GM18858 (cell line): ENCODE results near the gene RDH11.
"Not testable (repeated sequence)": the region's sequence is repeated elsewhere in the genome, so short reads cannot be mapped to it uniquely, and the experiment has no call there.

Experiments
- ATAC-seq: cut with Tn5 transposase; IDR thresholded peaks from one replicate; pipeline ENCODE4 v1.9.1; 2021; ENCODE audit not compliant: unreplicated experiment

Gene RDH11

DNA sequence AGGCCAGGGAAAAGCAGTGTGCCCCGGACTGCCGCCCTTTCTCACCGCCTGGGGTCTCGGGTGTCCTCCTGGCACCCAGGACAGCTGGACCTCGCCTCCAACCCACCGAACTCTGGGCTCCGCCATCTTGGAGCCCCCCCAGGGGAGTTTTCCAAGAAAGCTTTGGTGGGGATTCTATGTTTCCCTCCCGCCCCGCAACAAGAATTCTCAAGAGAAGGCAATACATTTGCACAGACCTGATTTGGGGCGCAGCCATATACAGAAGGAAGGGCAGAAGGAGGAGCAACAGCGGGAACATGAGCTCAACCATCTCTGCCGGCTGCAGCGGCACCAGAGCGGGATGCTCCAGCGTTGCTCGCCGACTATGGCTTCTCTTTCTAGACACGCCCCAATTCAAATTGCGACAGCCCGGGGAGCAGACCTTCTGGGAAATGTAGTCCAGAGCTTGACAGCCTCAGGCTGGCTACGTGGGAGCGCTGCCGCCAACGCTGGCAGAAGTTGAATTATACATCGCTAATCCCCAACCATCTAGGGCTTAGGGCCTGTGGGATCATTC is at the start of gene RDH11:
Gene RDH11, minus strand, starts transcription at position 371 of the 556 bp plus-strand sequence. Its CDS starts 61 bp downstream, at position 310.
- peak; percentile 76 for ATAC-seq

- ATAC-seq, result no peak
Observed at GRCh38 chr14:67744046-67744445, 48.5 kb upstream of the RDH11 start.

GRCh38 chr14:67738740-67739504 is 43.4 kb upstream of the RDH11 start:
- ATAC-seq, result no peak

DNA sequence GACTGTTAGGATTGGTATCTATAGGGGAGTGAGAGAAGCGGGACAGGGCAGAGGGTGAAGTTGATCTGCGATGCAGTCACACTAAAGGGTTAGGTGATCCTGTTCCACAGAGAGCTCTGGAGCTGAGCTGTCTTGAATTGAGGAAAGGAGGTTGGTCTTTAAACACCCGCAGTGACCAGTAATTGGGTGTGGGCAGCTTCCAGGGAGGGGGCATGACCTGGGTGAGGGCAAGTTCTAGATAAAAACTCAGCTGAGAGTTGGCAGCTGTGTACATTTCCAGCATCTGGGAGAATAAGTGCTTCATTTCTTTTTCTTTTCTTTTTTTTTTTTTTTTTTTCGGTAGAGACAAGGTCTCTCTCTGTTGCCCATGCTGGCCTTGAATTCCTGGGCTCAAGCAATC is 41.2 kb upstream of the RDH11 start:
- no peak for ATAC-seq

- no peak for ATAC-seq
Observed at GRCh38 chr14:67735336-67736147, 40.0 kb upstream of the RDH11 start.

DNA sequence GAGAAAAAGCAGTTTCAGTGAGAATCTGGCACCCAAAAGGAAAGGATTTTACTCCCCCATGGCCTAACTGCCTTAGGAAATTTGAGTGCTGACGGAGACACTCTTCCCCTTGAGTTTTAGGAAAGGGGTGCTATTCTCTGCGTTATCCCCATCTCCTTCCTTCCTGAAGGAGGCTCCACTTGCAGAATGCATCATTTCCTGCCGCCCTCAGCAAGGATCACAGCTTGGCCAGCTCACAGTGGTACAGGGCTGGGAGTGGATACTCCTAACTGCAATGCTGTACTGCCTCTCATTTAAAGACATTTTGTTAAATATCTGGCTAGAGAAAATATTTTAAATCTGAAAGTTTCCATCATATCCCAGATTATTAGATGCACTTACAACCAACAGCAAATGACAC is 39.1 kb upstream of the RDH11 start:
- no peak for ATAC-seq

- ATAC-seq, result no peak
Observed at GRCh38 chr14:67733616-67734015, 38.1 kb upstream of the RDH11 start.

DNA sequence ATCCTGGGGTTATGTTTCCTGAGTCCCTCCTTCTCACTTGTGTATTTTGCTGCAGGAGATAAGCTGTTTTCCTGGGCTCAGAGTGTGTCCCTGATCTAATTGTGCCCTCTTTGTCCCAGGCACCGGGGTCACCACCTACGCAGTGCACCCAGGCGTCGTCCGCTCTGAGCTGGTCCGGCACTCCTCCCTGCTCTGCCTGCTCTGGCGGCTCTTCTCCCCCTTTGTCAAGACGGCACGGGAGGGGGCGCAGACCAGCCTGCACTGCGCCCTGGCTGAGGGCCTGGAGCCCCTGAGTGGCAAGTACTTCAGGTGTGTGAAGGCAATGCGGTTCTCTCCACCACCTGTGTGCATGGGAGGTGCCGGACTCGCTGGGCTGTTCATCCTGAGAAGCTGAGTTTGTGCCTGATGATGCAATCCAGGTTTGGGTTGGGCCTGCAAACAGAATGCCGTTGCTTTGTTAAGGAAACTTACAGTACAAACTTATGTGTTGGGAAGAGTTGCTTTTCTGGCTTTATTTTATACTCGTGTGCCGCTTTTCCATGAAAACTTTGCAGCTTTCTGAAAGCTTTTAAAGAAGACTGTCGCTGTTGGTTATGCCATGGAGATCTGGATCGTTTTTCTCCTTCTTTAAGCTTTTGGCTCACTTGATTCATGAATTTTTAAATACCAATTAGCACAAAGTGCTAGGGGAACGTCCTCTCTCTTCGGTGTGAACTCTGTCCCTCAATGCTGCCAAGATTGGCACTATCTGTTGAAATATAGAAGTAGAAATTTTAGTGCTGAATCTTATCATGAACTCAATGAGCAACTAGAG is 33.7 kb upstream of the RDH11 start:
- ATAC-seq, result no peak

DNA sequence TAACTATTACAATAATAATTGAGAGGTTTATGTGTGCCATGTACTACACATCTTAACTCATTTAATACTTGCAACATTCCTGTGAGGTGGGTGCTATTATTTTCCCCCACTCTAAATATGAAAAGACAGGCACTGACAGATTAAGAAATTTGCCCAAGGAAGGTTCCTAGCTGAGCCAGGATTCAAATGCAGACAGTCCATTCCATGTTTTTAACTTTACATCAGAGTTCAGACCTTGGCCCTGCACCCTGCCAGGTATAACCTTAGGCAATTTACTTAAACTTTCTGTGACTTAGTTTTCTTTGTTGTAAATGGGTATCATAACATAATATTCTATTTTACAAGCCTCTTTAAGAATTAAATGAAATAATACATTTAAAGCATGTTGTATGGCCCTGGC is 32.7 kb upstream of the RDH11 start:
- ATAC-seq, result no peak

GRCh38 chr14:67727361-67727760 is 31.8 kb upstream of the RDH11 start:
- ATAC-seq, result no peak

- no peak for ATAC-seq
Observed at GRCh38 chr14:67725171-67725570, 29.6 kb upstream of the RDH11 start.

DNA sequence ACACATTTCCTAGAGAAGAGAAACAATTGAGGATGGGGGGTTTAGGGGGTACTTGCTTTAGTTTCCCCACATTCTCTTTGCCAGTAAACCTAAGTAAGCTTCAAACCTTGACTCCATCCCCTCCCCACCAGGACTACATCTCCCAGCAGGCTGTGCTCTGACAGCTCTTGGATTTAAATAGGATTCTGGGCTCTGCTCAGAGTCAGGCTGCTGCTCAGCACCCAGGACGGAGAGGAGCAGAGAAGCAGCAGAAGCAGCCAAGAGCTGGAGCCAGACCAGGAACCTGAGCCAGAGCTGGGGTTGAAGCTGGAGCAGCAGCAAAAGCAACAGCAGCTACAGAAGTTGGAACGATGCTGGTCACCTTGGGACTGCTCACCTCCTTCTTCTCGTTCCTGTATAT is 26.7 kb upstream of the RDH11 start:
- ATAC-seq, result no peak

GRCh38 chr14:67721875-67722274 is 26.3 kb upstream of the RDH11 start:
- no peak for ATAC-seq

DNA sequence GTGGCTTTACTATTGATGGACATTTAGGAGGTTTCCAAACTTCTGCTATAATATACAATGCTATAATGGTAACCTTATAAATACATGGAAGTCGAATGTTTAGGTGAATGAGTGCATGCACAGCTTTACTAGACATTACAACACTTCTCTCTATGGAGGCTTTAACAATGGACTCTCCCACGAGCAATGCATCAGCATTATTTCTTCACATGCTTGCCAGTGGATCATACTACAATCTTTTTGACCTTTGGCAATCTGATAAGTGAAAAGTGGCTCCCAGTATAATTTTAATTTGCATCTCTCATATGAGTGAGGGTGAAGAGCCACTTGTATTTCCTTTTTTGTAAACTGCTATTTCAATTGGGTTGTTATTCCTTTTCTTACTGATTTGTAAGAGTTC is 24.3 kb upstream of the RDH11 start:
- ATAC-seq, result no peak

DNA sequence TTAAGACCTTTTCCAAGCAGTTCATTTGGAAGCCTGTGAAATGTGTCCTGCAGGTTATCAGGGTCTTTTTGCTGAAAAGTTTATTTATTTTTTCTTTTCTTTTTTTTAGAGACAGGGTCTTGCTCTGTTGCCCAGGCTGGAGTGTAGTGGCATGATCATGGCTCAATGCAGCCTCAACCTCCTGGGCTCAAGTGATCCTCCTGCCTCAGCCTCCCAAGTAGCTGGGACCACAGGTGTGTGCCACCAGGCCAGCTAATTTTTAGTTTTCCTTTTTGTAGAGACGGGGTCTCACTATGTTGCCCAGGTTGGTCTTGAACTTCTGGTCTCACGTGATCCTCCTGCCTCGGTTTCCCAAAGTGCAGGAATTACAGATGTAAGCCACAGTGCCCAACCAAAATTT is 23.8 kb upstream of the RDH11 start:
- not testable (repeated sequence) for ATAC-seq

- ATAC-seq, result no peak
Observed at GRCh38 chr14:67718265-67718664, 22.7 kb upstream of the RDH11 start.

GRCh38 chr14:67717048-67717447 is 21.5 kb upstream of the RDH11 start:
- no peak for ATAC-seq

DNA sequence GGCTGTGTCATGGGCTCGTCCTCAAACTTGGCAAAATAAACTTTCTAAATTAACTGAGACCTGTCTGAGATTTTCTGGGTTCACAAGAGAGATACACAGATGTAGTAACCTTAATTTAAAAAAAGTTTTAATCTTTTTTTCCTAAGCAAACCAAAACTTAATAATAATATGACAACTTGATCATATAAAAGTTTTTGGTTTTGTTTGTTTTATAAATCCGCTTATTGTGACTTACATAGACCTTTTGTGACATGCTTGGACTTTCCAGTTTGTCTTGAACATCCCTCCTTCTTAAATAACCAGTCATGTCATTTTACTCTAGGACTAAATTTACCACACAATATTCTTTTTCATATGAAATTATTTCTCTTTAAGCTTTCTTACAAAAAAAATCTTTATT is 14.6 kb upstream of the RDH11 start:
- ATAC-seq, result no peak

- ATAC-seq, result not testable (repeated sequence)
Observed at GRCh38 chr14:67709796-67710195, 14.2 kb upstream of the RDH11 start.

DNA sequence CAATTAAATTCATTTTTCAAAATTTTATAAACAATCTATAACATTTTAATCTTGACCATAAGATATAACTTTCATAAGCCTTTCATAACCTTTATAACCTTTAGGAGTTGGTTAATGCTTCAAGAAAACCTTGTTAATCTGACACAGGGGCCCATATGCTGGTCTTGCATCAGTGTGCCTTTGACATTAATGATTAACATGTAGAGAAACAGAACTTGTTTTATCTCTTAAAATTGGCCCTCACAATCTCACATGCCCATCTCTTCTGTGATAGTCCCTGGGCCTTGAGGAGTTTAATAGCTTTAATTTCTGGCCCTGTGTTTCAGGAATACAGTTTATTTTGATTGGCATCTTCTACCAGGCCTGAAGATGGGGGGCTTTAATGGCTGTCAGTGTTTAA is 13.8 kb upstream of the RDH11 start:
- ATAC-seq, result not testable (repeated sequence)

- ATAC-seq, result no peak
Observed at GRCh38 chr14:67705211-67705610, 9.6 kb upstream of the RDH11 start.
